ENCODE measurements around the gene SYTL5. TPM values are rescaled to one million over a fixed set of nuclear protein-coding genes. Genes with fewer than 3 reads are reported as not detected.

SYTL5 gene
- total and polyA plus RNA-seq, 2 experiments from 2014 or later: 0.23 to 0.35 TPM

DNA sequence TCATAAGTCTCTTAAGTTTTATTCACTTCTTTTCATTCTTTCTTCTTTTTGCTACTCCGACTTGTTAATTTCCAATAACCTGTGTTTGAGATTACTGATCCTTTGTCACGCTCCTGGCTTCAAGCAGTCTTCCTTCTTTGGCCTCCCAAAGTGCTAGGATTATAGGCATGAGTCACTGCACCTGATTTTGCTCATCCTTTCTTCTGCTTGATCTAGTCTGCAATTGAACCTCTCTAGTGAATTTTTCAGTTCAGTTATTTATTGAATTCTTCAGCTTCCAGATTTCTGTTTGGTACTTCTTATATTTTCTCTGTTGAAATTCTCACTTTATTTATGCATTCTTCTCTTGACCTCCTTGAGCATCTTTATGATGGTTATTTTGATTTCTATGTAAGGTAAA lies 38.6 kb upstream of the SYTL5 start:
- H3K36me3 Mint-ChIP-seq (ENCODE audit: low read depth): no peaks in the 10 kb centered on the region
- DNase-seq (ENCODE audit: low spot score) (no peak), ATAC-seq (no peak)
- H3K27ac Mint-ChIP-seq: no peak overlapping the region
- Histone ChIP-seq H3K79me2 (replicated peaks; ENCODE audit: insufficient read depth) (no peaks in the 10 kb centered on the region), H2AFZ (no peak overlapping the region), H3K27me3 (ENCODE audit: insufficient read depth) (no peaks in the 10 kb centered on the region), H4K20me1 (replicated peaks; ENCODE audit: insufficient read depth) (no peaks in the 10 kb centered on the region), H3K9me2 (ENCODE audit: insufficient read depth) (no peaks in the 10 kb centered on the region), H3K4me2 (no peak overlapping the region), H3K4me1 (ENCODE audit: insufficient read depth) (no peaks in the 10 kb centered on the region), H3K4me3 (no peak overlapping the region), H3K36me3 (ENCODE audit: insufficient read depth) (no peaks in the 10 kb centered on the region), H3K27ac (ENCODE audit: low read depth) (no peak overlapping the region), H3F3A (replicated peaks; ENCODE audit: low read depth) (no peaks in the 10 kb centered on the region)
- no peaks in the 10 kb centered on the region for H3K27me3 Mint-ChIP-seq (ENCODE audit: insufficient read depth, low read depth, poor library complexity)
- TF ChIP-seq REST (IDR thresholded peaks at IDR 0.05; ENCODE audit: unreplicated experiment) (no peak), STAT1 (IDR thresholded peaks at IDR 0.05; ENCODE audit: unreplicated experiment) (no peak), ETS1 (IDR thresholded peaks at IDR 0.05) (no peak), POLR2AphosphoS5 (IDR thresholded peaks at IDR 0.05; ENCODE audit: low read depth) (no peak), JUNB (IDR thresholded peaks at IDR 0.05; ENCODE audit: unreplicated experiment) (no peak), CTCF (conservative IDR thresholded peaks at IDR 0.05; ENCODE audit: low read depth in 2 of 2) (no peak), EZH2phosphoT487 (IDR thresholded peaks at IDR 0.05; ENCODE audit: unreplicated experiment) (no peak), ZNF114 (CRISPR knock-in tag; IDR thresholded peaks at IDR 0.05) (no peak), NANOG (IDR thresholded peaks at IDR 0.05; ENCODE audit: borderline replicate concordance) (no peak), ZNF331 (CRISPR knock-in tag; IDR thresholded peaks at IDR 0.05; ENCODE audit: low read depth) (no peak), EZH2 (IDR thresholded peaks at IDR 0.05; ENCODE audit: low read depth, unreplicated experiment) (no peak), CREB1 (CRISPR knock-in tag; IDR thresholded peaks at IDR 0.05; ENCODE audit: low read depth) (no peak)
- TF ChIP-seq, protein P1, sequence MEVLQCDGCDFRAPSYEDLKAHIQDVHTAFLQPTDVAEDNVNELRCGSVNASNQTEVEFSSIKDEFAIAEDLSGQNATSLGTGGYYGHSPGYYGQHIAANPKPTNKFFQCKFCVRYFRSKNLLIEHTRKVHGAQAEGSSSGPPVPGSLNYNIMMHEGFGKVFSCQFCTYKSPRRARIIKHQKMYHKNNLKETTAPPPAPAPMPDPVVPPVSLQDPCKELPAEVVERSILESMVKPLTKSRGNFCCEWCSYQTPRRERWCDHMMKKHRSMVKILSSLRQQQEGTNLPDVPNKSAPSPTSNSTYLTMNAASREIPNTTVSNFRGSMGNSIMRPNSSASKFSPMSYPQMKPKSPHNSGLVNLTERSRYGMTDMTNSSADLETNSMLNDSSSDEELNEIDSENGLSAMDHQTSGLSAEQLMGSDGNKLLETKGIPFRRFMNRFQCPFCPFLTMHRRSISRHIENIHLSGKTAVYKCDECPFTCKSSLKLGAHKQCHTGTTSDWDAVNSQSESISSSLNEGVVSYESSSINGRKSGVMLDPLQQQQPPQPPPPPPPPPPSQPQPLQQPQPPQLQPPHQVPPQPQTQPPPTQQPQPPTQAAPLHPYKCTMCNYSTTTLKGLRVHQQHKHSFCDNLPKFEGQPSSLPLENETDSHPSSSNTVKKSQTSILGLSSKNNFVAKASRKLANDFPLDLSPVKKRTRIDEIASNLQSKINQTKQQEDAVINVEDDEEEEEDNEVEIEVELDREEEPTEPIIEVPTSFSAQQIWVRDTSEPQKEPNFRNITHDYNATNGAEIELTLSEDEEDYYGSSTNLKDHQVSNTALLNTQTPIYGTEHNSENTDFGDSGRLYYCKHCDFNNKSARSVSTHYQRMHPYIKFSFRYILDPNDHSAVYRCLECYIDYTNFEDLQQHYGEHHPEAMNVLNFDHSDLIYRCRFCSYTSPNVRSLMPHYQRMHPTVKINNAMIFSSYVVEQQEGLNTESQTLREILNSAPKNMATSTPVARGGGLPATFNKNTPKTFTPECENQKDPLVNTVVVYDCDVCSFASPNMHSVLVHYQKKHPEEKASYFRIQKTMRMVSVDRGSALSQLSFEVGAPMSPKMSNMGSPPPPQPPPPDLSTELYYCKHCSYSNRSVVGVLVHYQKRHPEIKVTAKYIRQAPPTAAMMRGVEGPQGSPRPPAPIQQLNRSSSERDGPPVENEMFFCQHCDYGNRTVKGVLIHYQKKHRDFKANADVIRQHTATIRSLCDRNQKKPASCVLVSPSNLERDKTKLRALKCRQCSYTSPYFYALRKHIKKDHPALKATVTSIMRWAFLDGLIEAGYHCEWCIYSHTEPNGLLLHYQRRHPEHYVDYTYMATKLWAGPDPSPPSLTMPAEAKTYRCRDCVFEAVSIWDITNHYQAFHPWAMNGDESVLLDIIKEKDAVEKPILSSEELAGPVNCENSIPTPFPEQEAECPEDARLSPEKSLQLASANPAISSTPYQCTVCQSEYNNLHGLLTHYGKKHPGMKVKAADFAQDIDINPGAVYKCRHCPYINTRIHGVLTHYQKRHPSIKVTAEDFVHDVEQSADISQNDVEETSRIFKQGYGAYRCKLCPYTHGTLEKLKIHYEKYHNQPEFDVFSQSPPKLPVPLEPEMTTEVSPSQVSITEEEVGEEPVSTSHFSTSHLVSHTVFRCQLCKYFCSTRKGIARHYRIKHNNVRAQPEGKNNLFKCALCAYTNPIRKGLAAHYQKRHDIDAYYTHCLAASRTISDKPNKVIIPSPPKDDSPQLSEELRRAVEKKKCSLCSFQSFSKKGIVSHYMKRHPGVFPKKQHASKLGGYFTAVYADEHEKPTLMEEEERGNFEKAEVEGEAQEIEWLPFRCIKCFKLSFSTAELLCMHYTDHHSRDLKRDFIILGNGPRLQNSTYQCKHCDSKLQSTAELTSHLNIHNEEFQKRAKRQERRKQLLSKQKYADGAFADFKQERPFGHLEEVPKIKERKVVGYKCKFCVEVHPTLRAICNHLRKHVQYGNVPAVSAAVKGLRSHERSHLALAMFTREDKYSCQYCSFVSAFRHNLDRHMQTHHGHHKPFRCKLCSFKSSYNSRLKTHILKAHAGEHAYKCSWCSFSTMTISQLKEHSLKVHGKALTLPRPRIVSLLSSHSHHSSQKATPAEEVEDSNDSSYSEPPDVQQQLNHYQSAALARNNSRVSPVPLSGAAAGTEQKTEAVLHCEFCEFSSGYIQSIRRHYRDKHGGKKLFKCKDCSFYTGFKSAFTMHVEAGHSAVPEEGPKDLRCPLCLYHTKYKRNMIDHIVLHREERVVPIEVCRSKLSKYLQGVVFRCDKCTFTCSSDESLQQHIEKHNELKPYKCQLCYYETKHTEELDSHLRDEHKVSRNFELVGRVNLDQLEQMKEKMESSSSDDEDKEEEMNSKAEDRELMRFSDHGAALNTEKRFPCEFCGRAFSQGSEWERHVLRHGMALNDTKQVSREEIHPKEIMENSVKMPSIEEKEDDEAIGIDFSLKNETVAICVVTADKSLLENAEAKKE (CRISPR knock-in tag; IDR thresholded peaks at IDR 0.05): no peak
- H3K9me3 Mint-ChIP-seq: no peaks in the 10 kb centered on the region
- no peak overlapping the region for H3K4me3 Mint-ChIP-seq
- peaks cover under 1% of the 10 kb centered on the region; the same call in 2 of the 3 replicates for H3K4me1 Mint-ChIP-seq

Measured in GM23338 (cell line).